Panc1 (cell line): ENCODE measurements around the gene TMEM101. TPM values are rescaled to one million over a fixed set of nuclear protein-coding genes. Genes with fewer than 3 reads are reported as not detected.
A peak's percentile ranks its signal among the peaks of the same experiment; 100 is the strongest.

Source experiments
- ATAC-seq: fragments of 200-7000 bp; cut with Tn5 transposase; 2 replicates; pipeline ENCODE4 v1.9.1; 2020; ENCODE audit warnings: mild to moderate bottlenecking, moderate library complexity
- BruUV-seq: library from RNA; stranded (reverse); fragments of 400-500 nt; replicated peaks from 2 replicates; lab custom pipeline; 2021; lab: Mats Ljungman, UMichigan
- CTCF ChIA-PET: fragments of 300-600 bp; sonication (Branson Sonifier 250); formaldehyde crosslinking; loops from one replicate; lab custom pipeline; 2022; ENCODE audit warnings: antibody characterized with exemption; lab: Charles Lee
- POLR2A ChIA-PET: fragments of 300-600 bp; sonication (Branson Sonifier 250); formaldehyde crosslinking; loops from one replicate; lab custom pipeline; 2022; ENCODE audit warnings: antibody characterized with exemption; lab: Charles Lee
- DNase-seq: peaks from one replicate; pipeline ENCODE4 v3.0.0-alpha.2; 2010; ENCODE audit warnings: low read depth, low spot score
- H3K27ac ChIP-seq: 2 replicates; pipeline ENCODE4 v1.5.1; 2011; ENCODE audit warnings: mild to moderate bottlenecking, low read length, inconsistent platforms
- H3K27me3 ChIP-seq: fragments of 200-500 bp; sonication (Bioruptor generic); 2 replicates; pipeline ENCODE4 v1.6.0; 2014; ENCODE audit warnings: low read length, inconsistent platforms; ENCODE audit not compliant: control insufficient read depth, insufficient read depth
- H3K36me3 ChIP-seq: fragments of 200-500 bp; sonication (Bioruptor generic); 2 replicates; pipeline ENCODE4 v1.5.1; 2014; ENCODE audit warnings: inconsistent platforms, mild to moderate bottlenecking, low read length, moderate library complexity; ENCODE audit not compliant: control insufficient read depth, insufficient read depth
- H3K4me1 ChIP-seq: 2 replicates; pipeline ENCODE4 v1.5.1; 2011; ENCODE audit warnings: inconsistent platforms, mild to moderate bottlenecking, low read length, moderate library complexity; ENCODE audit not compliant: control insufficient read depth, insufficient read depth
- H3K4me3 ChIP-seq, 2 experiments: 2 replicates each; pipeline ENCODE4 v1.5.1; 2011 to 2012; ENCODE audit warnings: low read depth in 2 of 2, low read length in 2 of 2, mild to moderate bottlenecking in 2 of 2, inconsistent platforms in 1 of 2, moderate library complexity in 1 of 2
- H3K9me3 ChIP-seq: fragments of 200-500 bp; sonication (Bioruptor generic); 2 replicates; pipeline ENCODE4 v1.5.1; 2014; ENCODE audit warnings: low read depth, mild to moderate bottlenecking, inconsistent platforms, low read length, moderate library complexity; ENCODE audit not compliant: control insufficient read depth, insufficient read depth
- CTCF ChIP-seq: fragments of 450-650 bp; IDR thresholded peaks from 2 replicates; pipeline ENCODE4 v1.5.1; 2017; ENCODE audit warnings: mild to moderate bottlenecking
- POLR2AphosphoS5 ChIP-seq: IDR thresholded peaks from 2 replicates; pipeline ENCODE4 v1.6.1; 2012; ENCODE audit warnings: mild to moderate bottlenecking, low read depth, low read length, moderate library complexity
- SIN3A ChIP-seq: IDR thresholded peaks from 2 replicates; pipeline ENCODE4 v1.6.1; 2012; ENCODE audit warnings: low read depth, mild to moderate bottlenecking, low read length, moderate library complexity, borderline replicate concordance; ENCODE audit not compliant: insufficient read depth
- TCF7L2 ChIP-seq: IDR thresholded peaks from 2 replicates; pipeline ENCODE4 v1.6.1; 2011; ENCODE audit warnings: mild to moderate bottlenecking, low read depth, low read length, inconsistent platforms
- in situ Hi-C: cut with HindIII; loops from 2 replicates; pipeline ENCODE4 v1.10.0; 2016; ENCODE audit warnings: low sequenced_read_pairs, low pct_unique_long_range_greater_than_20kb
- intact Hi-C: fragments of 100-400 bp; cut with micrococcal nuclease; formaldehyde crosslinking; loops from one replicate; pipeline ENCODE4 v1.10.0; 2022; ENCODE audit not compliant: unreplicated experiment
- total RNA-seq: library from RNA; stranded (reverse); gene quantifications from one replicate; pipeline ENCODE4 v1.2.1, GENCODE V29; 2021; ENCODE audit not compliant: unreplicated experiment
- TF ChIP-seq, protein P1 (sequence below), 2 experiments: IDR thresholded peaks; 2 replicates each; pipeline ENCODE4 v1.6.1; 2011 to 2012; ENCODE audit warnings: low read depth in 2 of 2, control low read depth in 1 of 2, low read length in 1 of 2, mild to moderate bottlenecking in 1 of 2, moderate library complexity in 1 of 2; ENCODE audit not compliant: insufficient read depth in 1 of 2

Gene TMEM101
- total RNA-seq, 1 experiment from 2014 or later: 32.8 TPM

DNA sequence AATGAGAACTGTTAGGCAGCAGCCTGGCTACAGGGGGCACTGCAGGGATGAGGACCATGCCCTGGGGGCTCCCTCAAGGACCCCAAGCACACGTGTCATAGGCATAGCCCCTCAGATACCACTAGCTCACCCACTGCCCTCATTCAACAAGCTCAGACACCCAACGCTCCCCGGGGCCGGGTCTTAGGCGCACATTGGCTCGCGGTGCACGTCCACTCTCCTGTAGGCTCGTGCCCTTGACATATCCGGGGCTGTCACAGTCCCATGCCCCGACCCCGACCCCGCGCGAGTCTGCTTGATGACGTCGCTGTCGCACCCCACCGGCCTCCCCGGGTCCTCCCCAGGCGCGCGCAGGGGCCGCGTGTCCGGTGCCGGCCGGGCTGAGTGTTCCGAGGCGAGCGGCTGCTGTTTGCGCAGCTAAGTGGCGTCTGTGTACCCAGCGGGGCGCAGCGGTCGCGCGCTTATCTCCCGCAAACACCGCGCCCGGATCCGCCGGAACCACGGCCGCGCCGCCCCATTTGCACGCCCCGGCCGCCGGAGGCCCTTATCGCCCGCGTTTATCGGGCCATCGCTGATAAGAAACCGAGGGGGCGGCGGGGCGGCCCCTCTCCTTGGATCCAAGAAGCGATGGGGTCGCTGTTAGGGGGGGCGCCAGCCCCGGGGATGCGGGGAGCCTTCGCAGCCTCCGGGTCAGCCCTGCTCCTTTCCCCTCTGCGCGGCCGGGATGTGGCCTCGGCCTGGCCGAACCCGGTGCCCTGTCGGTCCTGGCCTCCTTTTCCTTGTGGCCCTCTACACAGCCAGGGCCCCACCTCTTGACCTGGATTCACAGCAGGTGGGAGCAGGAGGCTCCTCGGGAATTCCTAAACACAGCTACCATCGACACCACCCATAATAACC lies 31.0 kb downstream of the TMEM101 start:
- peak overlapping the region; percentile 41 to 50 for H3K4me3 ChIP-seq
- peak; percentile 89 for ATAC-seq

GRCh38 chr17:43983196-43983514 lies 31.6 kb downstream of the TMEM101 start:
- in situ Hi-C loops: no loop called here
- DNase-seq (no peak), ATAC-seq (no peak)
- no peaks in the 10 kb centered on the region for H3K9me3 ChIP-seq
- no peaks in the 10 kb centered on the region for H3K36me3 ChIP-seq
- H3K4me1 ChIP-seq: peaks cover 3% of the 10 kb centered on the region
- TF ChIP-seq TCF7L2 (no peak), SIN3A (no peak), POLR2AphosphoS5 (no peak), CTCF (no peak)
- TF ChIP-seq, protein P1, sequence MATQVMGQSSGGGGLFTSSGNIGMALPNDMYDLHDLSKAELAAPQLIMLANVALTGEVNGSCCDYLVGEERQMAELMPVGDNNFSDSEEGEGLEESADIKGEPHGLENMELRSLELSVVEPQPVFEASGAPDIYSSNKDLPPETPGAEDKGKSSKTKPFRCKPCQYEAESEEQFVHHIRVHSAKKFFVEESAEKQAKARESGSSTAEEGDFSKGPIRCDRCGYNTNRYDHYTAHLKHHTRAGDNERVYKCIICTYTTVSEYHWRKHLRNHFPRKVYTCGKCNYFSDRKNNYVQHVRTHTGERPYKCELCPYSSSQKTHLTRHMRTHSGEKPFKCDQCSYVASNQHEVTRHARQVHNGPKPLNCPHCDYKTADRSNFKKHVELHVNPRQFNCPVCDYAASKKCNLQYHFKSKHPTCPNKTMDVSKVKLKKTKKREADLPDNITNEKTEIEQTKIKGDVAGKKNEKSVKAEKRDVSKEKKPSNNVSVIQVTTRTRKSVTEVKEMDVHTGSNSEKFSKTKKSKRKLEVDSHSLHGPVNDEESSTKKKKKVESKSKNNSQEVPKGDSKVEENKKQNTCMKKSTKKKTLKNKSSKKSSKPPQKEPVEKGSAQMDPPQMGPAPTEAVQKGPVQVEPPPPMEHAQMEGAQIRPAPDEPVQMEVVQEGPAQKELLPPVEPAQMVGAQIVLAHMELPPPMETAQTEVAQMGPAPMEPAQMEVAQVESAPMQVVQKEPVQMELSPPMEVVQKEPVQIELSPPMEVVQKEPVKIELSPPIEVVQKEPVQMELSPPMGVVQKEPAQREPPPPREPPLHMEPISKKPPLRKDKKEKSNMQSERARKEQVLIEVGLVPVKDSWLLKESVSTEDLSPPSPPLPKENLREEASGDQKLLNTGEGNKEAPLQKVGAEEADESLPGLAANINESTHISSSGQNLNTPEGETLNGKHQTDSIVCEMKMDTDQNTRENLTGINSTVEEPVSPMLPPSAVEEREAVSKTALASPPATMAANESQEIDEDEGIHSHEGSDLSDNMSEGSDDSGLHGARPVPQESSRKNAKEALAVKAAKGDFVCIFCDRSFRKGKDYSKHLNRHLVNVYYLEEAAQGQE (IDR thresholded peaks at IDR 0.05; ENCODE audit: insufficient read depth in 1 of 2, low read depth in 2 of 2, low read length in 1 of 2): no peak
- no peak overlapping the region for H3K27ac ChIP-seq
- intact Hi-C loops: no loop called here
- peak overlapping the region in 1 of 2 experiments; percentile 50; a peak in 2 of 4 replicates for H3K4me3 ChIP-seq
- no TSS peak for BruUV-seq
- POLR2A ChIA-PET: no interaction called here
- CTCF ChIA-PET: interaction anchor here (0.8 to 1.1 kb wide), 2 partner anchors 12 to 39 kb away, joined by 3 to 4 read pairs; no protein-coding TSS in a partner anchor
- no peaks in the 10 kb centered on the region for H3K27me3 ChIP-seq

More for the DNA sequence above, 31.0 kb downstream of the TMEM101 start:
- no peaks in the 10 kb centered on the region for H3K9me3 ChIP-seq
- H3K27ac ChIP-seq: no peak overlapping the region
- H3K4me1 ChIP-seq: peaks cover 3% of the 10 kb centered on the region
- TF ChIP-seq CTCF (peak; percentile 68; the same call in 1 of the 2 replicates), POLR2AphosphoS5 (no peak)
- in situ Hi-C loops: no loop called here
- no peak for DNase-seq
- no peaks in the 10 kb centered on the region for H3K36me3 ChIP-seq
- ChIA-PET CTCF (interaction anchor here (0.8 to 1.1 kb wide), 2 partner anchors 11 to 40 kb away, joined by 3 to 4 read pairs; no protein-coding TSS in a partner anchor), POLR2A (no interaction called here)
- intact Hi-C loops: no loop called here
- H3K27me3 ChIP-seq: no peaks in the 10 kb centered on the region
- BruUV-seq: no TSS peak
